Astrocyte (in vitro differentiated cells and primary cell): Measurements from ENCODE around the gene ANGPTL8.

Experiments used
- EZH2 ChIP-seq: IDR thresholded peaks from 2 replicates; pipeline ENCODE4 v1.6.1; 2012; ENCODE audit warnings: mild to moderate bottlenecking, low read length, inconsistent platforms; ENCODE audit not compliant: insufficient read depth
- TF ChIP-seq, protein P1 (sequence below): IDR thresholded peaks from 2 replicates; pipeline ENCODE4 v1.5.1; 2011; ENCODE audit warnings: low read depth, mild to moderate bottlenecking, inconsistent platforms, low read length, moderate library complexity; ENCODE audit not compliant: insufficient read depth

DNA sequence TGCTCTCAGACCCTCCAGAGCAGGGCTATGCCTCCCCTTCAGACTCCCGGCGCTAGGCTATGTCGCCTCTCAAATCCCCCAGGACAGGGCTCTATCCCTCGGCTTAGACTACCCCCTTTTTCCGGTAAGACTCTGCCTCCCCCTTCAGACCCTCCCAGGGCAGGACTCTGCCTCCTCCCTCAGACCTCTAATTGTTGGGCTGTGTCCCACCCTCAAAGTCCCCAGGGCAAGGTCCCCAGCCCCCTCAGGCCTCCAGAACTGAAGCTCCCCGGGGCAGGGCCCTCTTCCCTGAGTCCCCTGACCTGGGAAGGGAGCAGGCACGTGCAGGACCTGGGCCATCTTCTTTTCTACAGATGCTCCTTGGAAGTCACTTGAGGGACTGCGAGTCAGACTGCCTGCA lies 45.2 kb upstream of the ANGPTL8 start:
- TF ChIP-seq EZH2, result no peak
- TF ChIP-seq, protein P1, sequence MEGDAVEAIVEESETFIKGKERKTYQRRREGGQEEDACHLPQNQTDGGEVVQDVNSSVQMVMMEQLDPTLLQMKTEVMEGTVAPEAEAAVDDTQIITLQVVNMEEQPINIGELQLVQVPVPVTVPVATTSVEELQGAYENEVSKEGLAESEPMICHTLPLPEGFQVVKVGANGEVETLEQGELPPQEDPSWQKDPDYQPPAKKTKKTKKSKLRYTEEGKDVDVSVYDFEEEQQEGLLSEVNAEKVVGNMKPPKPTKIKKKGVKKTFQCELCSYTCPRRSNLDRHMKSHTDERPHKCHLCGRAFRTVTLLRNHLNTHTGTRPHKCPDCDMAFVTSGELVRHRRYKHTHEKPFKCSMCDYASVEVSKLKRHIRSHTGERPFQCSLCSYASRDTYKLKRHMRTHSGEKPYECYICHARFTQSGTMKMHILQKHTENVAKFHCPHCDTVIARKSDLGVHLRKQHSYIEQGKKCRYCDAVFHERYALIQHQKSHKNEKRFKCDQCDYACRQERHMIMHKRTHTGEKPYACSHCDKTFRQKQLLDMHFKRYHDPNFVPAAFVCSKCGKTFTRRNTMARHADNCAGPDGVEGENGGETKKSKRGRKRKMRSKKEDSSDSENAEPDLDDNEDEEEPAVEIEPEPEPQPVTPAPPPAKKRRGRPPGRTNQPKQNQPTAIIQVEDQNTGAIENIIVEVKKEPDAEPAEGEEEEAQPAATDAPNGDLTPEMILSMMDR, result no peak
